GM12878 (cell line): ENCODE data around the gene LRP10. TPM values are rescaled to one million over a fixed set of nuclear protein-coding genes. Genes with fewer than 3 reads are reported as not detected.
A peak's percentile ranks its signal among the peaks of the same experiment; 100 is the strongest.

Experiments
- BMI1 ChIP-seq: fragments of 450-650 bp; IDR thresholded peaks from 2 replicates; pipeline ENCODE4 v1.6.1; 2016; ENCODE audit warnings: mild to moderate bottlenecking, moderate library complexity, borderline replicate concordance
- CBX3 ChIP-seq: fragments of 200-600 bp; sonication (generic); IDR thresholded peaks from 2 replicates; pipeline ENCODE4 v1.6.1; 2016; ENCODE audit warnings: low read depth, borderline replicate concordance
- EED ChIP-seq: sonication (generic); IDR thresholded peaks from 2 replicates; pipeline ENCODE4 v1.6.1; 2016; ENCODE audit warnings: antibody characterized with exemption, low read depth
- EGR1 ChIP-seq, 2 experiments: IDR thresholded peaks; 1 replicate in 1 of 2; 2 replicates in 1 of 2; pipeline ENCODE4 v1.6.1; 2011 to 2012; ENCODE audit warnings: low read depth in 2 of 2, low read length in 2 of 2, borderline replicate concordance in 1 of 2, mild to moderate bottlenecking in 1 of 2, moderate library complexity in 1 of 2
- FOS ChIP-seq: IDR thresholded peaks from 3 replicates; pipeline ENCODE4 v1.6.1; 2011; ENCODE audit warnings: borderline replicate concordance; ENCODE audit not compliant: insufficient read length; ENCODE audit errors: extremely low read depth
- HCFC1 ChIP-seq: fragments of 150-350 bp; IDR thresholded peaks from 2 replicates; pipeline ENCODE4 v1.6.1; 2014; ENCODE audit warnings: low read length
- MTA2 ChIP-seq: fragments of 450-650 bp; IDR thresholded peaks from 2 replicates; pipeline ENCODE4 v1.6.1; 2016; ENCODE audit warnings: low read depth, mild to moderate bottlenecking, moderate library complexity
- NBN ChIP-seq: fragments of 450-650 bp; IDR thresholded peaks from 2 replicates; pipeline ENCODE4 v1.6.1; 2016
- POU2F2 ChIP-seq: IDR thresholded peaks from 3 replicates; pipeline ENCODE4 v1.6.1; 2011; ENCODE audit warnings: low read depth, mild to moderate bottlenecking, low read length, borderline replicate concordance
- RUNX3 ChIP-seq: IDR thresholded peaks from 2 replicates; pipeline ENCODE4 v1.6.1; 2012; ENCODE audit warnings: low read length, inconsistent platforms
- SIN3A ChIP-seq: IDR thresholded peaks from 2 replicates; pipeline ENCODE4 v1.6.1; 2012; ENCODE audit warnings: low read depth, low read length, improper control_type of control experiment
- SMAD5 ChIP-seq: IDR thresholded peaks from 2 replicates; pipeline ENCODE4 v1.6.1; 2016; ENCODE audit warnings: antibody characterized with exemption, low read depth
- SP1 ChIP-seq: IDR thresholded peaks from one replicate; pipeline ENCODE4 v1.6.1; 2011; ENCODE audit warnings: low read depth, low read length
- SUZ12 ChIP-seq: fragments of 200-600 bp; sonication (generic); IDR thresholded peaks from one replicate; pipeline ENCODE4 v1.6.1; 2018; ENCODE audit warnings: antibody characterized with exemption, mild to moderate bottlenecking; ENCODE audit not compliant: unreplicated experiment
- TARDBP ChIP-seq: IDR thresholded peaks from 2 replicates; pipeline ENCODE4 v1.6.1; 2016; ENCODE audit warnings: borderline replicate concordance
- ZNF207 ChIP-seq: fragments of 450-650 bp; IDR thresholded peaks from 2 replicates; pipeline ENCODE4 v1.6.1; 2014; ENCODE audit warnings: antibody characterized with exemption, mild to moderate bottlenecking, borderline replicate concordance
- ZNF687 ChIP-seq: fragments of 450-650 bp; IDR thresholded peaks from 2 replicates; pipeline ENCODE4 v1.6.1; 2017; ENCODE audit warnings: mild to moderate bottlenecking, moderate library complexity
- polyA plus RNA-seq, 11 experiments: library from polyadenylated mRNA; depleted of rRNA in 4 of 11; unstranded in 6 of 11; stranded (reverse) in 5 of 11; fragments of >200 nt; fragmentation: Nextera tagmentation in 4 of 11; fragmentation: Illumina TruSeq in 1 of 11; extraction: Ambion mirVana in 4 of 11; extraction: Trizol in 1 of 11; gene quantifications; 1 replicate in 1 of 11; 2 replicates in 10 of 11; pipeline versions ENCODE4 v1.2.1 to v1.2.3, GENCODE V29; 2011 to 2016; ENCODE audit warnings: inconsistent platforms in 2 of 11, missing spikeins in 2 of 11, low read depth in 1 of 11
- total RNA-seq, 4 experiments: library from RNA; depleted of rRNA in 3 of 4; stranded (reverse); fragments of >200 nt in 3 of 4; fragmentation: Illumina TruSeq in 1 of 4; extraction: Trizol in 1 of 4; gene quantifications; 2 replicates each; pipeline versions ENCODE4 v1.2.1 to v1.2.3, GENCODE V29; 2013 to 2021
- TF ChIP-seq, protein P1 (sequence below): fragments of 450-650 bp; IDR thresholded peaks from 2 replicates; pipeline ENCODE4 v1.6.1; 2018; ENCODE audit warnings: borderline replicate concordance, mild to moderate bottlenecking; ENCODE audit not compliant: partially characterized antibody
- TF ChIP-seq, protein P2 (sequence below): IDR thresholded peaks from 2 replicates; pipeline ENCODE4 v1.6.1; 2012; ENCODE audit warnings: improper control_type of control experiment, low read depth, low read length; ENCODE audit not compliant: insufficient replicate concordance

Gene LRP10
- total and polyA plus RNA-seq, 10 of the 15 experiments (the other 5 are each of a cell fraction or from before 2014, with no cell fraction given) = 3.0 to 56.9 (median 20.9) TPM

GRCh38 chr14:22886500-22887259, 15.1 kb downstream of the LRP10 start (continued):
- peak; percentile 97 for TF ChIP-seq ZNF687
- peak; percentile 8; the same call in 1 of the 2 replicates for TF ChIP-seq ZNF207
- TF ChIP-seq FOS = no peak
- TF ChIP-seq, protein P1, sequence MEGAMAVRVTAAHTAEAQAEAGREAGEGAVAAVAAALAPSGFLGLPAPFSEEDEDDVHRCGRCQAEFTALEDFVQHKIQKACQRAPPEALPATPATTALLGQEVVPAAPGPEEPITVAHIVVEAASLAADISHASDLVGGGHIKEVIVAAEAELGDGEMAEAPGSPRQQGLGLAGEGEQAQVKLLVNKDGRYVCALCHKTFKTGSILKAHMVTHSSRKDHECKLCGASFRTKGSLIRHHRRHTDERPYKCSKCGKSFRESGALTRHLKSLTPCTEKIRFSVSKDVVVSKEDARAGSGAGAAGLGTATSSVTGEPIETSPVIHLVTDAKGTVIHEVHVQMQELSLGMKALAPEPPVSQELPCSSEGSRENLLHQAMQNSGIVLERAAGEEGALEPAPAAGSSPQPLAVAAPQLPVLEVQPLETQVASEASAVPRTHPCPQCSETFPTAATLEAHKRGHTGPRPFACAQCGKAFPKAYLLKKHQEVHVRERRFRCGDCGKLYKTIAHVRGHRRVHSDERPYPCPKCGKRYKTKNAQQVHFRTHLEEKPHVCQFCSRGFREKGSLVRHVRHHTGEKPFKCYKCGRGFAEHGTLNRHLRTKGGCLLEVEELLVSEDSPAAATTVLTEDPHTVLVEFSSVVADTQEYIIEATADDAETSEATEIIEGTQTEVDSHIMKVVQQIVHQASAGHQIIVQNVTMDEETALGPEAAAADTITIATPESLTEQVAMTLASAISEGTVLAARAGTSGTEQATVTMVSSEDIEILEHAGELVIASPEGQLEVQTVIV = no peak
- peak; percentile 31 for TF ChIP-seq EED
- peak; percentile 42 for TF ChIP-seq SP1
- TF ChIP-seq, protein P2, sequence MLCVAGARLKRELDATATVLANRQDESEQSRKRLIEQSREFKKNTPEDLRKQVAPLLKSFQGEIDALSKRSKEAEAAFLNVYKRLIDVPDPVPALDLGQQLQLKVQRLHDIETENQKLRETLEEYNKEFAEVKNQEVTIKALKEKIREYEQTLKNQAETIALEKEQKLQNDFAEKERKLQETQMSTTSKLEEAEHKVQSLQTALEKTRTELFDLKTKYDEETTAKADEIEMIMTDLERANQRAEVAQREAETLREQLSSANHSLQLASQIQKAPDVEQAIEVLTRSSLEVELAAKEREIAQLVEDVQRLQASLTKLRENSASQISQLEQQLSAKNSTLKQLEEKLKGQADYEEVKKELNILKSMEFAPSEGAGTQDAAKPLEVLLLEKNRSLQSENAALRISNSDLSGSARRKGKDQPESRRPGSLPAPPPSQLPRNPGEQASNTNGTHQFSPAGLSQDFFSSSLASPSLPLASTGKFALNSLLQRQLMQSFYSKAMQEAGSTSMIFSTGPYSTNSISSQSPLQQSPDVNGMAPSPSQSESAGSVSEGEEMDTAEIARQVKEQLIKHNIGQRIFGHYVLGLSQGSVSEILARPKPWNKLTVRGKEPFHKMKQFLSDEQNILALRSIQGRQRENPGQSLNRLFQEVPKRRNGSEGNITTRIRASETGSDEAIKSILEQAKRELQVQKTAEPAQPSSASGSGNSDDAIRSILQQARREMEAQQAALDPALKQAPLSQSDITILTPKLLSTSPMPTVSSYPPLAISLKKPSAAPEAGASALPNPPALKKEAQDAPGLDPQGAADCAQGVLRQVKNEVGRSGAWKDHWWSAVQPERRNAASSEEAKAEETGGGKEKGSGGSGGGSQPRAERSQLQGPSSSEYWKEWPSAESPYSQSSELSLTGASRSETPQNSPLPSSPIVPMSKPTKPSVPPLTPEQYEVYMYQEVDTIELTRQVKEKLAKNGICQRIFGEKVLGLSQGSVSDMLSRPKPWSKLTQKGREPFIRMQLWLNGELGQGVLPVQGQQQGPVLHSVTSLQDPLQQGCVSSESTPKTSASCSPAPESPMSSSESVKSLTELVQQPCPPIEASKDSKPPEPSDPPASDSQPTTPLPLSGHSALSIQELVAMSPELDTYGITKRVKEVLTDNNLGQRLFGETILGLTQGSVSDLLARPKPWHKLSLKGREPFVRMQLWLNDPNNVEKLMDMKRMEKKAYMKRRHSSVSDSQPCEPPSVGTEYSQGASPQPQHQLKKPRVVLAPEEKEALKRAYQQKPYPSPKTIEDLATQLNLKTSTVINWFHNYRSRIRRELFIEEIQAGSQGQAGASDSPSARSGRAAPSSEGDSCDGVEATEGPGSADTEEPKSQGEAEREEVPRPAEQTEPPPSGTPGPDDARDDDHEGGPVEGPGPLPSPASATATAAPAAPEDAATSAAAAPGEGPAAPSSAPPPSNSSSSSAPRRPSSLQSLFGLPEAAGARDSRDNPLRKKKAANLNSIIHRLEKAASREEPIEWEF = no peak
- no peak for TF ChIP-seq SIN3A
- peak in 1 of 2 experiments; percentile 79; a peak in 2 of 3 replicates for TF ChIP-seq EGR1 (IDR thresholded peaks at IDR 0.05; ENCODE audit: borderline replicate concordance in 1 of 2, low read depth in 2 of 2, low read length in 2 of 2)
- TF ChIP-seq SUZ12 = no peak
- TF ChIP-seq RUNX3 = peak; percentile 71
- peak; percentile 97 for TF ChIP-seq BMI1
- no peak for TF ChIP-seq SMAD5
- TF ChIP-seq POU2F2 = 0 out of 3 replicates have a peak, but pooled peaks have one; percentile 16
- TF ChIP-seq HCFC1 = no peak; the same call in 1 of the 2 replicates
- no peak for TF ChIP-seq MTA2
- no peak for TF ChIP-seq TARDBP
- 0 out of 2 replicates have a peak, but pooled peaks have one; percentile 9 for TF ChIP-seq NBN
- TF ChIP-seq CBX3 = no peak
